Activated CD4-positive, alpha-beta memory T cell treated with anti-CD3 and anti-CD28 coated beads for 36 hours (primary cell): ENCODE results near the gene SOWAHA. TPM values are rescaled to one million over a fixed set of nuclear protein-coding genes. Genes with fewer than 3 reads are reported as not detected.

ENCODE experiments used
- CTCF ChIA-PET: fragments of 350-600 bp; sonication (Branson Sonifier 250); formaldehyde crosslinking; loops from one replicate; lab custom pipeline; 2021; ENCODE audit warnings: antibody characterized with exemption, inconsistent platforms; lab: Charles Lee
- POLR2A ChIA-PET: fragments of 350-600 bp; sonication (Branson Sonifier 250); formaldehyde crosslinking; loops from one replicate; lab custom pipeline; 2021; ENCODE audit warnings: antibody characterized with exemption; lab: Charles Lee
- DNase-seq: peaks from one replicate; pipeline ENCODE4 v3.0.0-alpha.2; 2020
- H3K27ac Mint-ChIP-seq: one replicate; pipeline ENCODE4 v1.8.0; 2021; ENCODE audit warnings: mixed read lengths
- H3K27me3 Mint-ChIP-seq: one replicate; pipeline ENCODE4 v1.8.0; 2021; ENCODE audit warnings: mixed read lengths
- H3K36me3 Mint-ChIP-seq: one replicate; pipeline ENCODE4 v1.8.0; 2021; ENCODE audit warnings: mixed read lengths
- H3K4me1 Mint-ChIP-seq: one replicate; pipeline ENCODE4 v1.8.0; 2021; ENCODE audit warnings: low read depth, mixed read lengths
- H3K4me3 Mint-ChIP-seq: one replicate; pipeline ENCODE4 v1.8.0; 2021; ENCODE audit warnings: mild to moderate bottlenecking, mixed read lengths
- H3K9me3 Mint-ChIP-seq: one replicate; pipeline ENCODE4 v1.8.0; 2021; ENCODE audit warnings: mixed read lengths
- intact Hi-C: fragments of 100-400 bp; cut with micrococcal nuclease; formaldehyde crosslinking; loops from one replicate; pipeline ENCODE4 v1.15.1; 2023
- total RNA-seq, 2 experiments: library from RNA; stranded (reverse); gene quantifications; one replicate each; pipeline ENCODE4 v1.2.3, GENCODE V29; 2021

The SOWAHA gene
- total RNA-seq, 2 experiments from 2014 or later = not detected

DNA sequence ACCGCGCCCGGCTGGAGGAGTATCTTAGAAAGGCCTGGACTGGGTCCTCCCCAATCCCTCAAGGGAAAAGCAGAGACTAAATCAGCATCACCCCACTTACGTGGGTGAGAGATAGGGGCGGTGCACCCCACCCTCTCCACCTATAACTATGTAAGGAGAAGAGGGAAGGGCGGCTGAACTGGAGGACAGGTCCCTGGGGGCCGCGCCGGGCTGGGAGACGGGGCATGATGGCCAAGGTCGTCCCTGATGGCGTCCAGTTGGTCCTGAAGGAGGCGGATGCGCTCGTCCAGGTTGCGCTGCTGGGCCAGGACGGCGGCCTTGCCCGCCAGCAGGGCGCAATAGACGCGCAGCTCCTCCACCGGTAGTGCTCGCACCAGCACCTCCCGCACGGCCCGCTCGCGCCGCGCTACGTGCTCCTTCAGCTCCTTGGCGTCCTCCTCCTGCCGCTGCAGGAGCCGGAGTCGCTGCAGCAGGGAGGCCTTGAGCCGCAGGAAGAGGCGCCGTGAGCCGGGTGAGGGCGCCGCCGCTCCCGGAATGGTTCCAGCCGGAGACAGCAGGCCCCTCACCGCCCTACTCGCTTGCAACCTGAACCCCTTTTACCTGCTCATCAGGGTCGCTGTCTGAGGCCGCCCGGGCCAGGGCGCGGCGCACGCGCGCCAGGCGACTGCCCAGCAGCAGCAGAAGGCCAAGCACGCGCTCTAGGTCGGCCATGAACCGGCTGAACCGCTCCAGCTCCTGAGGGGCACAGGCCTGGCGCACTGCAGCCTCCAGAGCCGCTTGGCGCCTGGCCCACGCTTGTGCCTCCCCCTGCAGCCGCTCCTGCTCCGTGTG, 9.8 kb downstream of the SOWAHA start:
- CTCF ChIA-PET = interaction anchor here (0.6 to 1.1 kb wide), 2 partner anchors 128 to 296 kb away, joined by 3 read pairs; no protein-coding TSS in a partner anchor
- no peak overlapping the region for H3K27ac Mint-ChIP-seq
- peaks cover 38% of the 10 kb centered on the region for H3K27me3 Mint-ChIP-seq
- no peak overlapping the region for H3K4me3 Mint-ChIP-seq
- H3K4me1 Mint-ChIP-seq = peaks cover 10% of the 10 kb centered on the region
- no peak for DNase-seq
- no peaks in the 10 kb centered on the region for H3K36me3 Mint-ChIP-seq
- POLR2A ChIA-PET = no interaction called here
- intact Hi-C loops = no loop called here
- no peaks in the 10 kb centered on the region for H3K9me3 Mint-ChIP-seq

DNA sequence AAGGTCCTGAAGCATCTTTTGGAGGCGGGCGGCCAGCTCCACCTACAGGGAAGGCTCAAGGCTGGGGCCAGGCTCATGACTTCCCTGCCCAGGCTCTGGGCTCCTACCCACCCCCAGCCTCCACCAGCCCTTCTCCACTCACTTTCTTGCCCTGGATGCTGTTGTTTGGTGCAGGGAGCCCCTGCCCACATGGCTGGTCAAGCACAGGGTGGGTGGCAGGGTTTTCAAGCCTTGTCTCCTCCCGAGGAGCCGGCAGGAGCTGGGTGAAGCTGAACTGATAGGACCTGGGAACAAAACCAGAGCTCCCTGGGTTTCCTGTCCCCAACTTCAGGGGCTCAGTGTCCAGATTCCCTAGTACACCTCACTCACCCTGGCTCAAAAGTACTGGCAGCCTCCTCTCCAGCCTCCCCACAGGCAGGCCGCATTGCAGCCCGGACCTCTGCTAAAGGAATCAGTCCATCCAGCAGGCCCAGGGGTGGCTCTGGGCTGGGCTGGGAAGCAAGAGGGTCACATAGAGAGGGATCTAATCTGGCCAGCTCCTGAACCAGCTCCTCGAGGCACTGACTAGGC, 10.5 kb downstream of the SOWAHA start:
- POLR2A ChIA-PET = no interaction called here
- no peaks in the 10 kb centered on the region for H3K36me3 Mint-ChIP-seq
- no peak overlapping the region for H3K4me3 Mint-ChIP-seq
- intact Hi-C loops = no loop called here
- peaks cover 38% of the 10 kb centered on the region for H3K27me3 Mint-ChIP-seq
- H3K9me3 Mint-ChIP-seq = no peaks in the 10 kb centered on the region
- no peak for DNase-seq
- peaks cover 10% of the 10 kb centered on the region for H3K4me1 Mint-ChIP-seq
- no peak overlapping the region for H3K27ac Mint-ChIP-seq
- CTCF ChIA-PET = interaction anchor here (0.5 to 1.1 kb wide), 5 partner anchors 9 to 478 kb away, joined by 3 to 4 read pairs (median 4); no protein-coding TSS in a partner anchor

DNA sequence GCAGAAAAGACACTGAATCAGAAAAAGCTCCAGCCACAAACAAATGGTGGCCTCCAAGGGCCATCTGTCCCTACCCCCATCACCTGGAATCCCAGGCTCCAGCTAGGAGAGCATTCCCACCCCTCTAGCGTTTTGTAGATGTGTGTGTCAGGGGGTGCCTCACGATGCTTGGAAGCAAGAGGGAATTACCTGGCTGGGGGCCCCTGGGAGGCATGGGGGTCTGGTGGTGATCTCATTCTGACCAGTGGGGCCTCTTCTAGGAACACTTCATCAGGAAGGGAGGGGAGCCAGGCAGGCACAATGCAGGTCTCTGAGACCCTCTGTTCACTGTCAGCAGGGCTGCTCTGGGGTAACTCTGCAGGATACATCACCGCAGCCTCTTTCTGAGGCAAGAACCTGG, 11.3 kb downstream of the SOWAHA start:
- H3K4me3 Mint-ChIP-seq = no peak overlapping the region
- intact Hi-C loops = no loop called here

DNA sequence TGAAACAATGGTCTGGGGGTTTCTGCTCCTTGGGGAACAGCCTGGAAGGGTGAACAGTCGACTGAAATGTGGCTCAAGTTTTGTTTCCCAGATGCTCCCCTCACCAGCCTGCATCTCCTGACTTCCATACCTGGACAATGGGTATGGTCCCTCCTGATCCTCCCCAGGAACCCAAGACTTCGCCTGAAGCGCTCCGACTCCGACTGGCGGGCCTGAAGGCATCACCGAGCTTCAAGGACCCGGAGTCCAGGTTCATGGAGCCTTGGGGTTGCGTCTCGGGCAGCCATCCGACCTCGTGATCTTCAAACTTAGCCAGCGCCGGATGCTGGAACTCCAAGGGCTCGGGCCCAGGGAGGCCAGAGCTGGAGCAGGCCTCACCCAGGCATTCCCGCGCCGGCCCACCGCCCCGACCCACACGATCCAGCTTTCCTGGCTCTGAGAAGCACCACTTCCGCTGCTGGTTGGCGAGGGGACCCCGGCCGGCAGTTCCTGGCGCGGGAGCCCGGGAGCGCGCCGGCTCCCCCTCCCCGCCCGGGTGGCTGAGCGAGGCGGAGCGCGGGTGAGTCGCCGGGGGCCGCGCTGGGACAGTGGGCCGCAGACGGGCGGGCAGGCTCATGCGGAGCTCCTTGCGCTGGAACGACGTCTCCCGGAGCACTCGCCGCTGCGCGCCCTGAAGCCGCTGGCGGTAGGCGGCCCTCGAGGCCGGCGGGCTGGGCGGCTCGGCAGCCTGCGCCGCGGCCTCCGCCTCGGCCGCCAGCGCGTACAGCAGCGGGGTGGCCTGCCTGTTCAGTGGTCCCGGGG, 12.1 kb downstream of the SOWAHA start:
- POLR2A ChIA-PET = interaction anchor here (0.6 kb wide), 1 partner anchor 191 kb away, joined by 3 read pairs; no protein-coding TSS in a partner anchor
- Mint-ChIP-seq H3K4me3 (no peak overlapping the region), H3K4me1 (peaks cover 2% of the 10 kb centered on the region), H3K27ac (no peak overlapping the region), H3K27me3 (peaks cover 43% of the 10 kb centered on the region), H3K9me3 (no peaks in the 10 kb centered on the region), H3K36me3 (no peaks in the 10 kb centered on the region)
- DNase-seq = no peak
- CTCF ChIA-PET = interaction anchor here (1.3 to 1.7 kb wide), 2 partner anchors 8 to 319 kb away, joined by 4 to 7 read pairs; no protein-coding TSS in a partner anchor
- intact Hi-C loops = no loop called here

More for the DNA sequence above, 11.3 kb downstream of the SOWAHA start:
- no peak for DNase-seq
- Mint-ChIP-seq H3K4me1 (peaks cover 8% of the 10 kb centered on the region), H3K9me3 (no peaks in the 10 kb centered on the region), H3K36me3 (no peaks in the 10 kb centered on the region), H3K27ac (no peak overlapping the region), H3K27me3 (peaks cover 40% of the 10 kb centered on the region)
- ChIA-PET POLR2A (interaction anchor here (0.5 kb wide), 1 partner anchor 57 kb away, joined by 3 read pairs; no protein-coding TSS in a partner anchor), CTCF (interaction anchor here (0.5 to 1.3 kb wide), 5 partner anchors 10 to 479 kb away, joined by 3 to 4 read pairs (median 4); no protein-coding TSS in a partner anchor)

DNA sequence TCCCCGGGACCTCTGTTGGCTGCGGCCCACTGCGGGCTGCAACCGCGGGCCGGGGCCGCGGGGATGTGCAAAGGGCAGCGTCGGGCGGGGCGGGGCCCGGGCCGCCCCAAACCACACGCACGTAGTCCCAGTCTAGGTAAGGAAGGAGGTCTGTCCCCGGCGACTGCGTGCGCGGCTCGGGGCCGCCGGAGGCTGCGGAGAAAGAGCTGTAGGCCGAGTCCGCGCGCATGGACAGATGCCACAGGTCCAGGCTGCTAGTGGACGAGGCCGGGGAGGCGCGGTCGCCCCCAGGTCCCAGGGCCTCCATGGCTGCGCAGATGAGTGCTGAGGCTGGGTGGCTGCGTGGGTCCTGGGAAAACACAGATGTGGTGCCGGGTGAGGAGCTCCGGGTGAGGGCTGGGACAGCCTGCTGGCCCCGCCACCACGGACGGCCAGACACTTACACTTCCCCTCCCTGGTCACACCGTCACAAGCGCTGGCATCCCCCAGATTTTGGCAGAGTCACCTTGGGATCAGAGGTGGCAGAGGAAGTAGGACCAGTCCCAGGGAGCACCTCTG, 12.8 kb downstream of the SOWAHA start:
- Mint-ChIP-seq H3K27ac (no peak overlapping the region), H3K9me3 (no peaks in the 10 kb centered on the region), H3K4me3 (no peak overlapping the region), H3K36me3 (no peaks in the 10 kb centered on the region), H3K27me3 (peaks cover 42% of the 10 kb centered on the region), H3K4me1 (no peaks in the 10 kb centered on the region)
- ChIA-PET CTCF (interaction anchor here (1.3 to 1.7 kb wide), 2 partner anchors 9 to 320 kb away, joined by 4 to 7 read pairs; no protein-coding TSS in a partner anchor), POLR2A (no interaction called here)
- intact Hi-C loops = no loop called here
- no peak for DNase-seq

DNA sequence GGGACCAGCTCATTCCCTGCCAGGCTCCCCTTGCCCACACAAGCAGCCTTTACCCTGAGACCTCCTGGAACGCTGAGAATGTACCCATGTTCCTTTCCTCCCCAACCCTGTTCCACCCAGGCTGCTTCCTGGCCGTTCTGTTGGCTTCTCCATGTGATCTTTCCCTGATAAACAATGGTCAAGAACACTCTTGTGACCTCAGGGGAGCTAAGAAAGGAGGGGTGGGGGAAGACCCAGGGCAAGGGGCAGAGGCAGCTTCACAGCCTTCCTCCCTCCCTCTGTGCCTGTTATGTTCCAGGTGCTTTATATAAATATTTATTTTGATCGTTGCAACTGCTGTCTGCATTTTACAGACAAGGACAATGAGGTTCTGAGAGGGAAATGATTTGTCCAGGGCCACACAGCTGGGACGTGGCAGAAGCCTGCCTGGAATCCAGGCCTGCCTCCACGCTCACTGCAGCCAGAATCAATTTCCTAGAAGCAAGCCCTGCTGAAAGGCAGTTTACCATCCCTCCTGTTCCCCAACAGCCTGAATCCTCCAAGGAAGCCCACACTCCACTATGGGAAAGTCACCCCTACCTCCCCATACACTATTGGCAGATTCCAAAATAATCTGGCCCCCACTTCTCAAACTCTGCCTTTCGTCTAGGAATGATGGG, 13.5 kb downstream of the SOWAHA start:
- Mint-ChIP-seq H3K36me3 (no peaks in the 10 kb centered on the region), H3K4me1 (no peaks in the 10 kb centered on the region), H3K4me3 (no peak overlapping the region), H3K9me3 (no peaks in the 10 kb centered on the region), H3K27me3 (peaks cover 49% of the 10 kb centered on the region), H3K27ac (no peak overlapping the region)
- ChIA-PET CTCF (interaction anchor here (1.7 kb wide), 1 partner anchor 9 kb away, joined by 7 read pairs; no protein-coding TSS in a partner anchor), POLR2A (no interaction called here)
- intact Hi-C loops = no loop called here
- no peak for DNase-seq

DNA sequence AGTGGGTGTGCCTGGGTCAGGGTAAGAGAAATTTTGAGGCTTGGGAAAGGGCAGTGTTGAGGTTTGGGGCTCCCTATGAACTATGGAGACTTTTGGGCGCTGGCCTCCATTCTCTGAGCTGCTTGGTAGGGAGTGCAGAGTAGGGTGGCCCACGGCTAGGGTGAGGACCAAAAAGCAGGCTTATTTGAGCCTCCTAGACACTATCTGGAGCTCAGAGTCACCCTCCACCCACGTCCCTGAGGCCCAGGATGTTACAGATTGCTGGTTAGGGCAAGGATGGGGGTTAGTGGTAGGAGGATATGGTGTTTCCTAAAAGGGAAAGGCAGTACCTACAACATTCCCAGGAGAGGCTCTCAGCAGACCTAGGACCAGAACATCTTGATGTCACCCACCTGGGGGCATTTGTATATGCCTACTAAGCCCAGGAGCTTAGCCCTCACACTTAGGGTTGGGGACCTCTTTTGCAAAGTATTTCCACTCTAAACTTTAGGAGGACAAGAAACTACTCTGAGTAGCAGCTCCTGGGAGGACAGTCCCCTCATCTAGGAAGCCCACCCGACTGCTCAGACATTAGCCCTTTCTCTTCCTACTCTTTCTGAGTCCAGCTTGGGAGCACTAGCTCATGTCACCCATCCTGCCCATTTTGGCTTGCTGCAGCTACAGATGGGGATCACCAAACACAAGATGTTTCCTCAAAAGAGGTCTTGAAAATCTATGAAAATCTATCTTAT, 15.0 kb downstream of the SOWAHA start:
- Mint-ChIP-seq H3K27me3 (peaks cover 50% of the 10 kb centered on the region), H3K4me1 (no peaks in the 10 kb centered on the region), H3K36me3 (no peaks in the 10 kb centered on the region), H3K4me3 (no peak overlapping the region), H3K9me3 (no peaks in the 10 kb centered on the region), H3K27ac (no peak overlapping the region)
- ChIA-PET POLR2A (no interaction called here), CTCF (interaction anchor here (0.5 to 2.9 kb wide), 11 partner anchors 8 to 302 kb away, joined by 3 to 17 read pairs (median 3); no protein-coding TSS in a partner anchor)
- intact Hi-C loops = no loop called here
- DNase-seq = no peak

DNA sequence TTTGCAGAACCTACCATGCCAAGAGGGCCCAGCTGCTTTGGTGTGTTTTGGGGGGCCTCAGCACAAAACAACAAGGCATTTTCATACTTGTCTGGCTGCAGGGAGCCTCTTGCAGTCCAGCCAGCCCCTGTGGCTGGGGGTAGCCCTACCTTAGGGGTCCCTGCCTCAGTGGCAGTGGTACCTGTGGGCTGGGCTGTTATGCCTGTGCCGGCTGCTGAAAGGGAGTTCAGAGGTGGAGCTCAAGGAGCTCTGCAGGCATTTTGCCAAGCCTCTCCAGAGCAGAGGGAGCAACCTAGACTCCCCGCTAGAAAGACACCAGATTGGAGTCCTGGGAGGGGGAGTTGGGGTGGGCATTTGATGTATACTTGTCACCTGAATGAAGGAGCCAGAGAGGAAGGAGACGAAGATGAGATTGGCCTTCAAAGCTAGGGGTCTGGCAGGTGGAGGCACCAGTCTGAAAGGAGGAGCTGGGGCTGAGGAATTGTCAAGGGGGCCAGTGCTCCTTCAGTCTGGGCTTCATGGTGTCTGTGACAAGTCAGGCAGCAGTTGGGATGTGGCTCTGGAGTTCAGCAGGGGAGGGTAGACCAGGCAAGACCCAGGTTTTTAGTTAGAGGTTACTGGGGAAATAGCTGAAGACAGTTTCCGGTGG, 15.9 kb downstream of the SOWAHA start:
- no peak overlapping the region for H3K27ac Mint-ChIP-seq
- H3K9me3 Mint-ChIP-seq = no peaks in the 10 kb centered on the region
- ChIA-PET POLR2A (interaction anchor here (1.3 kb wide), 1 partner anchor 91 kb away, joined by 3 read pairs; the partner anchor contains the start of gene KIF3A), CTCF (interaction anchor here (0.5 to 2.9 kb wide), 12 partner anchors 9 to 303 kb away, joined by 3 to 17 read pairs (median 3); no protein-coding TSS in a partner anchor)
- no peaks in the 10 kb centered on the region for H3K36me3 Mint-ChIP-seq
- H3K27me3 Mint-ChIP-seq = peaks cover 47% of the 10 kb centered on the region
- H3K4me1 Mint-ChIP-seq = no peaks in the 10 kb centered on the region
- no peak for DNase-seq
- peak overlapping the region; percentile 13 for H3K4me3 Mint-ChIP-seq
- intact Hi-C loops = no loop called here

DNA sequence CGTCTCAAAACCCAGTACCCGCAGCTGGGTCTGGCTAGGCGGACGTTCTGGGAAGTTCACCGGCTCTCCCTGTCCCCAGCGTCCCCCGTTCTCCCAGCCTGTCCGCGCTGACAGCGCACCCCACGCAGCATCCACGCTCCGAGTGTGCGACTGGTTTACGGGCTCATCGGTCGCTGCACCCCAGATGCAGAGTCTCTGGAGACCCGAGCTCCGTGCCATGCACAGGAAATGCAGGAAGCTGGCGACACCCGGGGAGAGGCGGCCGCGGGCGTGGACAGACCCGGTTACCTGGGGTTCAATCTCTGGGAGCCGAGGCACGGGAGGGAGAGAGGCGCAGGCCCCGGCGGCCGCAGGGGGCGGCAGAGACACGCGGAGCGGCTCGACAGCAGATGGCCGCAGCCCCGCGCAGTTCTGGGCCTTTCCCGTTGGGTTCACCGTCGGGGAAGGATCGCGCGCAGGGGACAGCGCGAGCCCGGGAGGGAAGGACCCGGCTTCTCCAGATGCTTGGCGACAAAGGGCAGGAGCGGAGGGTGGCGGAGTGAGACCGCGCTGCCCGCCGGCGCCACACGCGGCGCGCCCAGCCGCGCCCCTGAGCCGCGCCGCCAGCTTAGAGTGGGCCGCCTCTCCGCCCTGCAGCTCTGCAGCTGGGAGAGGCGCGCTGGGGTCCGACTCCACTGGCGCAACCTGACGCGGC, 16.8 kb downstream of the SOWAHA start:
- Mint-ChIP-seq H3K27ac (no peak overlapping the region), H3K36me3 (no peaks in the 10 kb centered on the region), H3K9me3 (no peaks in the 10 kb centered on the region), H3K4me3 (peak overlapping the region; percentile 83), H3K27me3 (peaks cover 41% of the 10 kb centered on the region), H3K4me1 (no peaks in the 10 kb centered on the region)
- CTCF ChIA-PET = interaction anchor here (0.6 to 2.9 kb wide), 13 partner anchors 9 to 304 kb away, joined by 3 to 17 read pairs (median 4); no protein-coding TSS in a partner anchor
- DNase-seq = peak; percentile 80
- POLR2A ChIA-PET = interaction anchor here (1.3 kb wide), 1 partner anchor 92 kb away, joined by 3 read pairs; the partner anchor contains the start of gene KIF3A
- intact Hi-C loops = loop anchor here (2.0 kb wide), 1 partner anchor 53 kb away; no protein-coding TSS in a partner anchor
